ENCODE data around the gene PREB.

GRCh38 chr2:27130396-27130795 is 4.0 kb downstream of the PREB start:
- TF ChIP-seq, protein P1, sequence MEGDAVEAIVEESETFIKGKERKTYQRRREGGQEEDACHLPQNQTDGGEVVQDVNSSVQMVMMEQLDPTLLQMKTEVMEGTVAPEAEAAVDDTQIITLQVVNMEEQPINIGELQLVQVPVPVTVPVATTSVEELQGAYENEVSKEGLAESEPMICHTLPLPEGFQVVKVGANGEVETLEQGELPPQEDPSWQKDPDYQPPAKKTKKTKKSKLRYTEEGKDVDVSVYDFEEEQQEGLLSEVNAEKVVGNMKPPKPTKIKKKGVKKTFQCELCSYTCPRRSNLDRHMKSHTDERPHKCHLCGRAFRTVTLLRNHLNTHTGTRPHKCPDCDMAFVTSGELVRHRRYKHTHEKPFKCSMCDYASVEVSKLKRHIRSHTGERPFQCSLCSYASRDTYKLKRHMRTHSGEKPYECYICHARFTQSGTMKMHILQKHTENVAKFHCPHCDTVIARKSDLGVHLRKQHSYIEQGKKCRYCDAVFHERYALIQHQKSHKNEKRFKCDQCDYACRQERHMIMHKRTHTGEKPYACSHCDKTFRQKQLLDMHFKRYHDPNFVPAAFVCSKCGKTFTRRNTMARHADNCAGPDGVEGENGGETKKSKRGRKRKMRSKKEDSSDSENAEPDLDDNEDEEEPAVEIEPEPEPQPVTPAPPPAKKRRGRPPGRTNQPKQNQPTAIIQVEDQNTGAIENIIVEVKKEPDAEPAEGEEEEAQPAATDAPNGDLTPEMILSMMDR (IDR thresholded peaks at IDR 0.05 in 4 of 5, conservative IDR thresholded peaks at IDR 0.05 in 1 of 5): no peak
- TF ChIP-seq POLR2A (IDR thresholded peaks at IDR 0.05): no peak
